ENCODE data around the gene PATJ. TPM values are rescaled to one million over a fixed set of nuclear protein-coding genes. Genes with fewer than 3 reads are reported as not detected.

The PATJ gene
- total RNA-seq, 4 donors from 2014 or later: 25.7 to 37.4 (median 31.8) TPM

- Histone ChIP-seq H3K4me3 (no peak overlapping the region), H3K27me3 (no peaks in the 10 kb centered on the region), H3K9me3 (no peaks in the 10 kb centered on the region), H3K27ac (replicated peaks in 1 of 4) (no peak overlapping the region), H3K36me3 (no peaks in the 10 kb centered on the region), H3K4me1 (peaks cover 0 to 5% (median 0%) of the 10 kb centered on the region in 4 donors)
- no peak for DNase-seq (ENCODE audit: extremely low spot score)
- 66% methylated on average over 3 of the region's 3 CpGs for WGBS
- TF ChIP-seq POLR2AphosphoS5 (IDR thresholded peaks at IDR 0.05) (no peak), POLR2A (IDR thresholded peaks at IDR 0.05; ENCODE audit: low read depth) (no peak), EP300 (IDR thresholded peaks at IDR 0.05) (no peak), CTCF (IDR thresholded peaks at IDR 0.05) (no peak)
- intact Hi-C loops (cut with DNase I): no loop called here
These were observed 316.7 kb downstream of the PATJ start for GRCh38 chr1:62058956-62059355.

GRCh38 chr1:62062087-62062486, 319.8 kb downstream of the PATJ start:
- intact Hi-C loops (cut with DNase I): no loop called here
- Histone ChIP-seq H3K4me1 (peaks cover 0 to 13% (median 3%) of the 10 kb centered on the region in 4 donors), H3K4me3 (no peak overlapping the region), H3K9me3 (no peaks in the 10 kb centered on the region), H3K36me3 (no peaks in the 10 kb centered on the region), H3K27ac (replicated peaks in 1 of 4) (no peak overlapping the region), H3K27me3 (no peaks in the 10 kb centered on the region)
- TF ChIP-seq POLR2A (IDR thresholded peaks at IDR 0.05; ENCODE audit: low read depth): no peak
- no peak for TF ChIP-seq CTCF (IDR thresholded peaks at IDR 0.05)
- WGBS: 100% methylated on average over 1 of the region's 1 CpG
- DNase-seq (ENCODE audit: extremely low spot score): no peak

- Histone ChIP-seq H3K9me3 (no peaks in the 10 kb centered on the region), H3K4me3 (no peak overlapping the region), H3K36me3 (no peaks in the 10 kb centered on the region), H3K4me1 (peaks cover 23 to 29% (median 24%) of the 10 kb centered on the region in 4 donors), H3K27ac (replicated peaks in 1 of 4) (no peak overlapping the region), H3K27me3 (no peaks in the 10 kb centered on the region)
- intact Hi-C loops (cut with DNase I): no loop called here
- no peak for DNase-seq (ENCODE audit: extremely low spot score)
- 87% methylated on average over 4 of the region's 4 CpGs for WGBS
- TF ChIP-seq CTCF (IDR thresholded peaks at IDR 0.05): no peak
These were observed 322.6 kb downstream of the PATJ start for GRCh38 chr1:62064829-62065407.

GRCh38 chr1:62066713-62067112, 324.4 kb downstream of the PATJ start:
- no peak overlapping the region for H3K4me3 ChIP-seq
- H3K36me3 ChIP-seq: no peaks in the 10 kb centered on the region
- intact Hi-C loops (cut with DNase I): no loop called here
- no peak for TF ChIP-seq POLR2AphosphoS5 (IDR thresholded peaks at IDR 0.05)
- no peak for TF ChIP-seq EP300 (IDR thresholded peaks at IDR 0.05)
- no peak for TF ChIP-seq POLR2A (IDR thresholded peaks at IDR 0.05; ENCODE audit: low read depth)
- TF ChIP-seq CTCF (IDR thresholded peaks at IDR 0.05): no peak
- DNase-seq (ENCODE audit: extremely low spot score): no peak
- peaks cover 24 to 31% (median 27%) of the 10 kb centered on the region in 4 donors for H3K4me1 ChIP-seq
- WGBS: 92% methylated on average over 2 of the region's 2 CpGs
- no peaks in the 10 kb centered on the region for H3K27me3 ChIP-seq
- no peaks in the 10 kb centered on the region for H3K9me3 ChIP-seq
- no peak overlapping the region for H3K27ac ChIP-seq (replicated peaks in 1 of 4)

GRCh38 chr1:62068416-62068843, 326.1 kb downstream of the PATJ start:
- intact Hi-C loops (cut with DNase I): no loop called here
- H3K9me3 ChIP-seq: no peaks in the 10 kb centered on the region
- TF ChIP-seq EP300 (IDR thresholded peaks at IDR 0.05) (no peak), POLR2AphosphoS5 (IDR thresholded peaks at IDR 0.05) (no peak), POLR2A (IDR thresholded peaks at IDR 0.05; ENCODE audit: low read depth) (no peak), CTCF (IDR thresholded peaks at IDR 0.05) (no peak)
- no peak overlapping the region for H3K4me3 ChIP-seq
- H3K36me3 ChIP-seq: no peaks in the 10 kb centered on the region
- H3K4me1 ChIP-seq: peaks cover 24 to 31% (median 27%) of the 10 kb centered on the region in 4 donors
- 27% methylated on average over 1 of the region's 1 CpG for WGBS
- H3K27ac ChIP-seq (replicated peaks in 1 of 4): peak overlapping the region; percentile 61 to 83 (median 74)
- no peak for DNase-seq (ENCODE audit: extremely low spot score)
- H3K27me3 ChIP-seq: no peaks in the 10 kb centered on the region

Data from esophagus muscularis mucosa (tissue), 4 donors.